ENCODE measurements around the gene ATG10.
"Not testable (repeated sequence)": the region's sequence is repeated elsewhere in the genome, so short reads cannot be mapped to it uniquely, and the experiment has no call there.

The ATG10 gene

DNA sequence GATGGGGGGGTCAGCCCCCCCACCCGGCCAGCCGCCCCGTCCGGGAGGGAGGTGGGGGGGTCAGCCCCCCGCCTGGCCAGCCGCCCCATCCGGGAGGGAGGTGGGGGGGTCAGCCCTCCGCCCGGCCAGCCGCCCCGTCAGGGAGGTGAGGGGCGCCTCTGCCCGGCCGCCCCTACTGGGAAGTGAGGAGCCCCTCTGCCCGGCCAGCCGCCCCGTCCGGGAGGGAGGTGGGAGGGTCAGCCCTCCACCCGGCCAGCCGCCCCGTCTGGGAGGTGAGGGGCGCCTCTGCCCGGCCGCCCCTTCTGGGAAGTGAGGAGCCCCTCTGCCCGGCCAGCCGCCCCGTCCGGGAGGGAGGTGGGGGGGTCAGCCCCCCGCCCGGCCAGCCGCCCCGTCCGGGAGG is 168.0 kb downstream of the ATG10 start:
- not testable (repeated sequence) for DNase-seq

GRCh38 chr5:82142217-82142841 is 170.5 kb downstream of the ATG10 start:
- no peak for DNase-seq

DNA sequence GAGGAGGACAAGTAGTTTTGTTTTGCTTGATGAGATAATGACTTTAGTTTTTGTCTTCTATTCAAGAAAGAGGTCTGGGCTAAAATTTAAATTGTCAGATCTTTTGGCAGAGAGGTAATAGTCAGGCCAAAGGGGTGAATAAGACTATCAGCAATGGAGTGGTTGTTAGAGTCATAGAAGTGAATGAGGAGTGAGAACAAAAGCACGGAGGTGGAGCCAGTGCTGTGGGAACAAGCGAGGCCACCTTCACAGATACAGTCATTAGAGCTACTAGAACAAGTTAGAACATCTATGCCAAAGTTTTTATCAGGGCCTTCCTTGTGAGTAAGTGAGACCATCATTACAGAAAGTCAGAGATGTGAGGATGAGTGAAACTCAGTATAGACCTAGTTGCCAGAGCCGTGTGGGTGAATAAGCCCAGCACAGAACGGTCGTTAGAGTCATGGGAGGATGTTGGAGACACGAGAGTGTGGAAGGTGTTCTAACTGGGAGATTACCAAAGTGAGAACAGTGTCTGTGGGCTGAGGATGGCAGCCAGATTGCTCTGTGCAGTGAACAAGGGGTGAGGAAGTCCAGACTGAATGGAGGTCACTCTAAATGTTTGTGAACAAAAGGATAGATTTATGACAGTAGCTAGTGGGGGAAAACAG is 171.2 kb downstream of the ATG10 start:
- no peak for DNase-seq

GRCh38 chr5:82147860-82148573 is 176.2 kb downstream of the ATG10 start:
- DNase-seq: no peak

DNA sequence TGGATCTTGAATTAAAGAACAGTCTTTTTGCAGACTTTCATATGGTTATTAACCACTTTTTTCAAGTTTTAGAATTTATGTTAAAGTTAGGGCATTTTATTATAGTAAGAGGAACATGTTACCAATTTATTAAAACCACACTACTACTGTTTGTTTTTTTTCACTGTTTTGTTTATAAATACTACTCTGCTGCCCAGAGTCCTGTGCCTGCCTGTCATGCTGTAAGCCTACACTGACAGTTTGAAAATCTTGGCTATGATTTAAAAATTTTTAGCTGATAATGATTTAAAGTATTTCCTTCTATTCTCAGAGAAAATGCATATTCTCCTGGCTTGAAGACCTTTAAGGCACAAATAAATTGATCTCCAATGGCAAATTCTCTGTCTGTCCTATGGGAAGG is 177.6 kb downstream of the ATG10 start:
- no peak for DNase-seq

GRCh38 chr5:82150559-82150958 is 178.7 kb downstream of the ATG10 start:
- no peak for DNase-seq

- DNase-seq: no peak
These were observed 179.4 kb downstream of the ATG10 start for GRCh38 chr5:82151204-82151603.

DNA sequence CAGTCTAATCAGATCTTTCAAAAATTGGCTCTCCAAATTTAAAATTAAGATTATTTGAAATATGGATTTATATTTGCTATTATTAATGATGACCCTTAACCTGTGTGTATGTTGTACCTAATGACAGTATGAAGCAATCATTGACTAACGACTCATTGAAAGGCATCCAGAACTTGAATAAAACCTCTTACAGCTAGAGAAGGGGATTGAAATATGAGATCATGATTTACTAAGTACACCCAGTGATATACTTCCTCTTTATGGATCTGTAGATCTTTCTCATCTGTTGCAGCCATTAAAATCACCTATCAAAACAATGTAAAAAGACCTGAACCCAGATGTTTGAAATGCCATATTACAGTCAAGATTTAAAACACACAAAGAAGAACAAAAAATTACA is 179.8 kb downstream of the ATG10 start:
- no peak for DNase-seq

DNA sequence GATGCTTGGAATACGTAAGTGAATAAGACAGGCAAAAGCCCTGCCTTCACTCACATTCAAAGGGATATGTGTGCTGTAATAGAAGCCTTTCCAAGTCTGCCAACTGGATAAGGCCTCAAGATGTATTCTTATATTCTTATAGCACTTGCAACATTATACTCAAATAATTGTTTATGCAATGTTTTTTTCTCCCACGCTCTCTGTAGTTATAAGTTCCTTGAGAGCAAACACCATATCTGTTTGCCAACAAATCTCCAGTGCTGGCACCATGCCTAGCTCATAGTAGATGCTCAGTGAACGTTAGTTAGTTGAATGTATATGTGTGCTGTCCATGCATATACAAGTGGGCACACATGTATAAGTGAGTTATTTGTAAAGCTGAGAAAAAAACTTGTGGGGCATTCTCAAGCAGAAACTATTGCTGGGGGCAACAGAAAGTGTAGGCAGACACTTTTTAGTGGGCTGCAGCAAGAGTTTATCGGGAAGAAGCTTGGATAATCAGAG is 181.2 kb downstream of the ATG10 start:
- DNase-seq: no peak

DNA sequence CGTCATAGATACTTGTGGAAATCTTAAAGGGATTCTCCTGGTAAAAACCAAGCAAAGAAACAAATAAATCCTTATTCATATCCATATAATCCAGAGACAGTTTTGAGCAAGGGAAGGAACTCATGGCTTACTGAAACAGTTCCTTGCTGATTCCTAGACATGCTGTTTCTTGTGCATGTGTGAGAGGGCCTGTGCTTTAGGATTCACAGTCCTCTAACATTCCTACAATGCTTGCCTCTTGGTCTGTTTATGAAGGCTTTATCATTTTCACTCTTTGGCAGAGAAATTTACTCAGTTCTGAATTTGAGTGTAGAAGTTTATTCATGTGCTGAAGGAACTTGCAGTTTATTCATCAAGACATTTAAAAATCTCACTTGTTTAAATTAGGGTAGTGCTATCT is 183.0 kb downstream of the ATG10 start:
- no peak for DNase-seq

DNA sequence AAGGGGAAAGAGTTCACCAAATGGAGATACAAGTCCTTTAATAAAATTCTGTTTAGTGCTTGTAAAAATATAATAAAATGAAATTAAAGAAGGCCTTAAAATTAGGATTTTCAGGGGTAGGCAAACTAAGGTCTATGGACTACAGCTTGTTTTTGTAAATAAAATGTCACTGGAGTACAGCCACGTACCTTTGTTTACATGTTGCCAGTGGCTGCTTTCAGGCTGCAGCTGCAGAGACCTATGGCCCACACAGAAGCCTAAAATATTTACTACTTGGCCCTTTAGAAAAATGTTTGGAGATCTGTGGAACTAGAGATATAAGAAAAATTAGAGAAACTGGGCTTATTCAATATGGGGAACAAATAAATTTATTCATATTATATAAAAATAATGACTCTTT is 183.5 kb downstream of the ATG10 start:
- DNase-seq: no peak

DNA sequence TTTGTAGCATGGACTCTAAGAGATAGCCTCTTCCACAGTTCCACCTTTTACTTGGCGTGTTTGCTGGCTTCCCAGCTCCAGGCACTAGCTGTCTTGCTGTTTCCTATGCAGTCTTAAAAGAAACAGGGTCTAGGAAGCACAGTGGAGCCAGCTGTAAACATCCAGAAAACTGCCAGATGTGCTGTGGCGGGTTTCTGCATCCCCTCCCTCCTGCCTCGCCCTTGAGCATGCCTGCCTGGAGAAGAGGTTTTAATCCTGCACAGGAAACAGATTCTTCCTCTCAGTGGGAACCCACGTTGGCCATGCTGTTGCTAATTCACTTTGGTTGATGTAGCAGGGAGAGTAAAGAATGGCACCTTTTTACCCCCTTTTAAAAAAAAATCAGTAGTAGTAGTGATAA is 185.1 kb downstream of the ATG10 start:
- no peak for DNase-seq

GRCh38 chr5:82158755-82159413 is 187.1 kb downstream of the ATG10 start:
- no peak for DNase-seq

- DNase-seq: no peak
These were observed 189.1 kb downstream of the ATG10 start for GRCh38 chr5:82160948-82161347.

- no peak for DNase-seq
These were observed 190.8 kb downstream of the ATG10 start for GRCh38 chr5:82162573-82162972.

DNA sequence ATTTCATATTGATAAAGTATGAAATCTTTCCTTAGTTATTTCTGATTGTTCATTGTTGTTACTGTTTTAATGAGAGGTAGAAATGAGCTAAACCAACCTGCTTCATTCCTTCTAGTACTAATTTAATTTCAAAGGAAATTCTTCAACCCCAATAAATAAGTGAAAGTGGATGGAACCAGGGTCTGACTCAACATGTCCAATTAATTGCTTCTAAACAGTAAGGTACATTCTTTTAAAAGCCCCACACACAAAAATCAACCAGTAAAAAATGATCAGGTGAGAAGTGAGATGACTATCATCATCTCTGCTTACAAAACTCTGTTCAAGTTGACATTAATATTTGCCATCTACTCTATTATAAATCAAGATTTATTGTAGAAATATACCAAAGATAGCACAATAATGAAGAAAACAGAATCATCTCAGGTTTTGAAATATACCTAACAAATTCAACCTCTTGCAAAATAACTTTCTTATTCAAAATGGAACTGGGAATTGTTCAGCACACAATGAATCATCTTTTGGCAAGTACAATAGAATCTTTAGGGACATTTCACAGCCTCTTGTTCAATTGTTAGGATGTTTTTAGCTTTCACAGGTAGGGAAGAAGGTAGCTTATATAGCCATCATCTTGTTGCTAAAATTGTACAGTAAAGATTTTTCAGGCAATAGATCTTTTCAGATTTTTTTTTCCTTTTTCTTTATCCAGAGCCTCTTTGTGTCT is 191.8 kb downstream of the ATG10 start:
- no peak for DNase-seq

GRCh38 chr5:82164176-82164976 is 192.6 kb downstream of the ATG10 start:
- no peak for DNase-seq

DNA sequence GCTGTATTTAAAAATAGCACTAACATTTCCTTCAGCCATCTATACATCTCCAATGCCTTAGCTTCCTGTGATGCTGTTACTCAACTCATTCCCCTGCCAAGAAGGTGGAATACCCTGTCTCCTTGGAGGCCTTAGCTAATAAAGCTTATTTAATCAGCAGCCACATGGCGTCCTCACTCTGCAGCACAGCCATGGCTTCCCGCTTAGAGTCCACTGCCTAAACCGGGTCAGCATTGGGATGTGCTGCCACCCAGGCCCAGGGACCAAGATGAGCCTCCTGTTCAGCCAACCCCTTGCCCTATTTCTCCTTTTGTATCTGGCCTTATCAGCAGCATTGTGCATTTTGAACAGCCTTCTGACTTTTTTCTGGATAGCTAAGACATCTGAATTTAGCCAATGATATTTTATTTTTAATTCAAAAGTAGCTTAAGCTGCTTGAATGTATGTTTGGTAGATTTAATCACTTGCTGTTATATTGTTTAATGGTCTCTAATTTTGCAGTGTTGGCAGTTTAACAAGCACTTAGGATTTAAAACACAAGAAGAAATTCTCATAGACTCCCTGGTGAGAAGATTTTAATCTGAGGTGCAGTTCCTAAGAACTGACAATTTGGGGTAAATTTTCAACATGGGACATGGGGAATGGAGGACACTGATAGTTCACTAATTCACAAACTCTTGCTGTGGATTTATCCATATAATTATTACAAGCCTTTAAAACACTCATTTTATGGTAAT is 193.3 kb downstream of the ATG10 start:
- DNase-seq: no peak

DNA sequence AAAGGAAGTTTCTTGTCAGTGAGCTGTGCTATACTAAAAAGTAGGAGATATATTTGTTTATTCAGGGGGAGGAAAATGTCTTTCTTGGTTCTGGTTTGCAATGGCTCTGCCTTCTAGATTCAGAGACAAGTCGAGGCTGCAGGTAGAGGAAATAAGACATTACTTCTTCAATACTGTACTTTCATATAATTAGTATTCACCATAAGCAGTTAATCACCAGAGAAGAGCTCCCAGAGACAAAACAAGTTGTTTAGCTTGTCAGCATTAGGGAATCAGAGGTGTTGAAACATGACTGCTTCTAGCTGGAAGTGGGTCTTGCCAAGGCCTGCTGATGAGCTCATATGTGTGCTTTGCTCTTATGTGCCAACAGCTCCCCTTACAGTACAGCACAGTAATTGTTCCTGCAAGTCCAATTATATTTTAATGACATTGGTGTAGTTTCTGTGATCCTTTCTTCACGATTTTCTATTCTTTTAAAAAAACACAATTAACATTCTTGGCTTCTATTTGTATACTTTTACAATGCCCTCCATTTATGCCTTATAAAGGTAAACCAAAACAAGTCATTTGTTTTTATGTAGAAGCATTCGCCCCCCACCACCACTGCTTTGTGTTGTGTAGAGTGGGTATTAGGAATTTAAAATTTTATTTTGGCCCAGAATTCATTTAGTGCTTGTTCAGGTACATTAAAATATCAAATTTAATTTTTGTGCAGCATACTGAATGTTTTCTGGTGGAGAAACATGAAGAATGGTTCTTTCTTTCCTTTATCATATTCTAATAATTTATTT is 194.1 kb downstream of the ATG10 start:
- DNase-seq: peak; percentile 85

DNA sequence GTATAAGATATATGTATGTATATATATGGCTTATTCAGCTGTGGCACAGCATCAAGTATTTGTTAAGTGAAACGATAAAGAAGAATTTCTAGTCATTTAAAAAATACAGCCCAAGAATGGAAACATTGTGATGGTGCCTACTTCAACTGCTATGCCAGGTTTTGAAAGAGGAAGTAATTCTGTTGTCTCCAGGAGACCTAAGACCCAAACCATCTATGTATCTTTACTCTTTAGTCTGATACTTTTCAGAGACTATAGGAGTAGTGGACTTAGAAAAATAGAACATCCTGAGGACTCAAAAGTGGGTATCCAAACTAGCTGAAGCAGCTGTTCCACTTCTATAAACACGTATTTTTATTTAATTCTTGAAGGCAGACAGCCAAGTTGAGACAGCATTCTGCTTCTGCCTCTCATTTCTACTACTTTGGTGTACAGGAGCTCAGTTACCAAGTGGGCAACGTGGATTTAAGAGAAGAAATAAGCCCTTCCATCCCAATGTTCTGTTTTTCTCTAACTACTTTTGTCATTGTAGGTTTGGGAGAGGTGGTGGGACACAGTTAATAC is 195.6 kb downstream of the ATG10 start:
- no peak for DNase-seq

Data from NCI-H1436 (cell line).